ENCODE data around the gene DNM3.

DNM3 gene

GRCh38 chr1:172341697-172342096, 500.4 kb downstream of the DNM3 start:
- Mint-ChIP-seq H3K27ac (no peak overlapping the region), H3K36me3 (ENCODE audit: low read depth) (peaks cover 7% of the 10 kb centered on the region), H3K4me3 (no peak overlapping the region), H3K4me1 (peaks cover 27% of the 10 kb centered on the region), H3K27me3 (ENCODE audit: low read depth, poor library complexity) (peaks cover 3% of the 10 kb centered on the region), H3K9me3 (peaks cover 13% of the 10 kb centered on the region)
- DNase-seq, result no peak
- TF ChIP-seq, protein P1, sequence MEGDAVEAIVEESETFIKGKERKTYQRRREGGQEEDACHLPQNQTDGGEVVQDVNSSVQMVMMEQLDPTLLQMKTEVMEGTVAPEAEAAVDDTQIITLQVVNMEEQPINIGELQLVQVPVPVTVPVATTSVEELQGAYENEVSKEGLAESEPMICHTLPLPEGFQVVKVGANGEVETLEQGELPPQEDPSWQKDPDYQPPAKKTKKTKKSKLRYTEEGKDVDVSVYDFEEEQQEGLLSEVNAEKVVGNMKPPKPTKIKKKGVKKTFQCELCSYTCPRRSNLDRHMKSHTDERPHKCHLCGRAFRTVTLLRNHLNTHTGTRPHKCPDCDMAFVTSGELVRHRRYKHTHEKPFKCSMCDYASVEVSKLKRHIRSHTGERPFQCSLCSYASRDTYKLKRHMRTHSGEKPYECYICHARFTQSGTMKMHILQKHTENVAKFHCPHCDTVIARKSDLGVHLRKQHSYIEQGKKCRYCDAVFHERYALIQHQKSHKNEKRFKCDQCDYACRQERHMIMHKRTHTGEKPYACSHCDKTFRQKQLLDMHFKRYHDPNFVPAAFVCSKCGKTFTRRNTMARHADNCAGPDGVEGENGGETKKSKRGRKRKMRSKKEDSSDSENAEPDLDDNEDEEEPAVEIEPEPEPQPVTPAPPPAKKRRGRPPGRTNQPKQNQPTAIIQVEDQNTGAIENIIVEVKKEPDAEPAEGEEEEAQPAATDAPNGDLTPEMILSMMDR (IDR thresholded peaks at IDR 0.05), result no peak

DNA sequence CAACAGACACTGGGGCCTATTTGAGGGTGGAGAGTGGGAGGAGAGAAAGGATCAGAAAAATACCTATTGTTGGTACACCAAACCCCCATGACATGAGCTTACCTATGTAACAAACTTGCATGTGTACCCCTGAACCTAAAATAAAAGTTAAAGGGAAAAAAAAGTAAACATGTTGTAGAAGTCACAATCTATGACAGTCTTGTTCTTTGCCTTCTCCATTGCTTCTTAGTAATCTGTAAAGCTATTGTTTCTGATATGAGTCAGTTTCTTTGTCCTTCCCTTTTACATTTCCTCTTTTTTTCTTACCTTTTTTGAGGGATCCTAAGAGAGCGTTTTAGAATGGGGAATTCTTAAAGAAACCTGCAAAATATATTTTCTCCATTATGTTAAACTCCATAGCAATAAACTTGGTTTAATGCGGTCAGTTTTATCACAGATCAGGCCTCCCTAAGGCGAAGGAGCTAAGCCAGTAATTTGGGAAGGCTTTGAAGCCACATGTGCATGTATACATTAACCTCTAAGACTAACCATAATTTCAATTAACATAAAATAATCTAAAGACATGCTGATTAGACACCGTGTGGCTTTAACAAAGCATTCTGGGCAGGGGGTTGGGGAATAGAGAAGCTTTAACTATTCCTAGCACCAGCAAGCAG, 501.4 kb downstream of the DNM3 start:
- H3K27ac Mint-ChIP-seq, result peak overlapping the region; percentile 84
- H3K36me3 Mint-ChIP-seq (ENCODE audit: low read depth), result peaks cover 15% of the 10 kb centered on the region
- TF ChIP-seq, protein P1 (IDR thresholded peaks at IDR 0.05), result no peak
- no peak overlapping the region for H3K4me3 Mint-ChIP-seq
- H3K4me1 Mint-ChIP-seq, result peaks cover 27% of the 10 kb centered on the region
- DNase-seq, result no peak
- H3K9me3 Mint-ChIP-seq, result peaks cover 23% of the 10 kb centered on the region
- peaks cover 3% of the 10 kb centered on the region for H3K27me3 Mint-ChIP-seq (ENCODE audit: low read depth, poor library complexity)

DNA sequence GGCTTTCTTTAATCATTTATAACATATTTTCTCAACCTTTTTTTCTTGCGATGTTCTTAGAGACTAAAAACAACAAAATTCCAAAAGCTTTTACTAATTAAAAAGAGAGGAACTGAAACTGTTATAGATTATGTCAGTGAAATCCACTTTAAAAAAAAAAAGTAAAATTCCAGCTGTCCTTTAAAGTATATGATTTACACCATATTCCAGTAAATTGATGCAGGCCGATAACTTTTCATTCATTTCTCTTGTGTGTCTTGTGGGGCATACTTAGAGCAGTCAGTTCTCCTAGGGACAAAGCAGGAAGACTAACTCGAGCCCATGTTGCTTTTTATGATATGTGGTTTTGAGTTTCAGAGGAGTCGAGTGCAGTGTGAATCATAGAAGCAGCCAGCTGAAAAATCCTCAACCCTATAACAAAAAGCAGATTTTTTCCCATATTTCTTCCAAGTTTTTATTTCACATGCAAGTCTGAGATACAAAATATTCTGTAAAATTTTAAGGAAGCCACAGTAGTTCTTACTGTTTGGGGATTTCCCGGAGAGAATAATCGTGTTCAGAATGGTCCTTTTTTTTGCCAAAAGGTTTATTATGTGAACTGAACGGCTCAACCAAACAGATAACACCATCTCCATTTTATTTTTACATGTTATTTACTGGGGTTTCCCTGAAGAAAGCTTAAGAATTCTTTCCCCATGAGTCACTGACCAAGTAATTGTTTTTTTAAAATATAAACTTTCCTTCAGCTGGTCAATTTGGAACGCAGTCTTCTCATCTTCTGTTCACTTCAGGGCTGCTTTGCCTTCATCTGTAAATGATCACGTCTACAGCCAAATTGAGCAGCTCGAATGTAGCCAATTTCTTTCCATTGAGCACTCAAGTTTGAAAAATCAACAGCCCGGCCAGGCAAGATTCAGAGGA, 502.2 kb downstream of the DNM3 start:
- peaks cover 27% of the 10 kb centered on the region for H3K4me1 Mint-ChIP-seq
- peak overlapping the region; percentile 71 for H3K27ac Mint-ChIP-seq
- peaks cover 22% of the 10 kb centered on the region for H3K36me3 Mint-ChIP-seq (ENCODE audit: low read depth)
- no peak for DNase-seq
- H3K9me3 Mint-ChIP-seq, result peaks cover 30% of the 10 kb centered on the region
- peaks cover 6% of the 10 kb centered on the region for H3K27me3 Mint-ChIP-seq (ENCODE audit: low read depth, poor library complexity)
- TF ChIP-seq, protein P1 (IDR thresholded peaks at IDR 0.05), result no peak
- H3K4me3 Mint-ChIP-seq, result peak overlapping the region; percentile 6

- TF ChIP-seq, protein P1 (IDR thresholded peaks at IDR 0.05), result no peak
- no peak overlapping the region for H3K4me3 Mint-ChIP-seq
- peaks cover 26% of the 10 kb centered on the region for H3K36me3 Mint-ChIP-seq (ENCODE audit: low read depth)
- peaks cover 35% of the 10 kb centered on the region for H3K9me3 Mint-ChIP-seq
- peak overlapping the region; percentile 71 for H3K27ac Mint-ChIP-seq
- DNase-seq, result no peak
- peaks cover 6% of the 10 kb centered on the region for H3K27me3 Mint-ChIP-seq (ENCODE audit: low read depth, poor library complexity)
- H3K4me1 Mint-ChIP-seq, result peaks cover 27% of the 10 kb centered on the region
Observed at GRCh38 chr1:172344444-172344843, 503.1 kb downstream of the DNM3 start.

DNA sequence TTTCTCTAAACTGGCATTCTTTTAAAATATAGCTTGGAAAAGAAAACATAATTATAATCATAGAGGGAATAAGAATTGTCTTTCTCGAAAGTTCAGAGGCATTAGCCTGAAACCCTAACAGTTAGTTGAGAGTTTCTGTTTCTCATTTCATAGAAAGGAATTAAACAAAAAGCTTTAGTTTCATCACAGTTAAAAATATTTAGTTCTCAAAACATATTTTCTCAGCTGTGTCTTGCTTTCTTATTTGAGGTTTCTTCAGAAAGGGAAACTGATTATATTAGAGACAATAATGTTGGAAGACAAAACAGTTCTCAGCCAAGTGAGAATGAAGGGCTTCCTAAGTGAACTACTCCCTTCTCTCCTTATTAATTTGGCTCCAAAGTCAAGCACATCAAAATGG, 503.8 kb downstream of the DNM3 start:
- TF ChIP-seq, protein P1 (IDR thresholded peaks at IDR 0.05), result no peak
- H3K27me3 Mint-ChIP-seq (ENCODE audit: low read depth, poor library complexity), result peaks cover 6% of the 10 kb centered on the region

More for the DNA sequence above, 503.8 kb downstream of the DNM3 start:
- Mint-ChIP-seq H3K36me3 (ENCODE audit: low read depth) (peaks cover 26% of the 10 kb centered on the region), H3K9me3 (peaks cover 35% of the 10 kb centered on the region), H3K27ac (no peak overlapping the region), H3K4me1 (peaks cover 27% of the 10 kb centered on the region), H3K4me3 (no peak overlapping the region)
- DNase-seq, result no peak
